Measurements from ENCODE around the gene DGKH. TPM values are rescaled to one million over a fixed set of nuclear protein-coding genes. Genes with fewer than 3 reads are reported as not detected.

DGKH gene
- total and polyA plus RNA-seq, 9 of the 15 experiments (the other 6 are each of a cell fraction or from before 2014, with no cell fraction given), result 0.38 to 4.4 (median 3.1) TPM

DNA sequence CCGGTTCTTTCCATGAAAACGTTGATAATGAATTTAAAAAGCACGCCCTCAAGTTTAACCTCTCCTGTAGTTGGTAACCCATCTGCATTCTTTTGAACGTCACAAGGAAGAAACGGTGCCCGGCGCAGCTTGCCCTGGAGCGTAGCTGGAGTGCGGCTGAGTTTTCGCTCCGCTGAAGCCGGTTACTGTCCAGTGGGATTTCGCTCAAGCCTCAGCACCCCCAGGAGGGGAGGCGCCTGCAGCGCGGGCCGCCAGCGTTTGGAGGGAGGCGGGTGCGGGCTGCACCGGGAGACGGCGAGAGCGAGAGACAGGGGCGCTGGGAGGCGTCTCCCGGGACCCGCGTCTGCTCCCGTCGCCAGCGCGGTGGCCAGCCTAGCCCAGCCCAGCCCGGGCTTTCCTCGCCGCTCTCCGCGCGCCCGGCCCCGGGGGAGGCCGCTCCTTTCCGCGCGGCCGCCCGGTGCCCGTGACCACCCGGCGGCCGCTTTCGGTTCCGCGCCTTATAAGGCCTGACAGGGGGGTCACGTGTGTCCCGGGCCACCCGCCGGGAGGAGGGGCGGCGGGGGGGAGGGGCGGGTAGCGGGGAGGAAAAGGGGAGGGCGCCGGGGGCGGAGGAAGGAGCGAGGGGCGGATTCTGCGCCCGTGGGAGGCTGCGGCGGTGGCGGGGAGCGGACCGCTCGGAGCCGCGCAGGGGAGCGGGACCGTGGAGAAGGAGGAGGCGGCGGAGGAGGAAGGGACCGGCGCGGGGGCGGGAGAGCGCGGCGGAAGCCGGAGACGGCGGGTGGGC lies 8.3 kb upstream of the DGKH start (continued):
- TF ChIP-seq, protein P1, sequence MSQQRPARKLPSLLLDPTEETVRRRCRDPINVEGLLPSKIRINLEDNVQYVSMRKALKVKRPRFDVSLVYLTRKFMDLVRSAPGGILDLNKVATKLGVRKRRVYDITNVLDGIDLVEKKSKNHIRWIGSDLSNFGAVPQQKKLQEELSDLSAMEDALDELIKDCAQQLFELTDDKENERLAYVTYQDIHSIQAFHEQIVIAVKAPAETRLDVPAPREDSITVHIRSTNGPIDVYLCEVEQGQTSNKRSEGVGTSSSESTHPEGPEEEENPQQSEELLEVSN (IDR thresholded peaks at IDR 0.05; ENCODE audit: borderline replicate concordance in 1 of 2, extremely low read depth in 1 of 2, insufficient read depth in 1 of 2, insufficient read length in 1 of 2, low read depth in 1 of 2, low read length in 1 of 2, poor library complexity in 1 of 2, severe bottlenecking in 1 of 2), result peak; percentile 11 to 63
- TF ChIP-seq, protein P2, sequence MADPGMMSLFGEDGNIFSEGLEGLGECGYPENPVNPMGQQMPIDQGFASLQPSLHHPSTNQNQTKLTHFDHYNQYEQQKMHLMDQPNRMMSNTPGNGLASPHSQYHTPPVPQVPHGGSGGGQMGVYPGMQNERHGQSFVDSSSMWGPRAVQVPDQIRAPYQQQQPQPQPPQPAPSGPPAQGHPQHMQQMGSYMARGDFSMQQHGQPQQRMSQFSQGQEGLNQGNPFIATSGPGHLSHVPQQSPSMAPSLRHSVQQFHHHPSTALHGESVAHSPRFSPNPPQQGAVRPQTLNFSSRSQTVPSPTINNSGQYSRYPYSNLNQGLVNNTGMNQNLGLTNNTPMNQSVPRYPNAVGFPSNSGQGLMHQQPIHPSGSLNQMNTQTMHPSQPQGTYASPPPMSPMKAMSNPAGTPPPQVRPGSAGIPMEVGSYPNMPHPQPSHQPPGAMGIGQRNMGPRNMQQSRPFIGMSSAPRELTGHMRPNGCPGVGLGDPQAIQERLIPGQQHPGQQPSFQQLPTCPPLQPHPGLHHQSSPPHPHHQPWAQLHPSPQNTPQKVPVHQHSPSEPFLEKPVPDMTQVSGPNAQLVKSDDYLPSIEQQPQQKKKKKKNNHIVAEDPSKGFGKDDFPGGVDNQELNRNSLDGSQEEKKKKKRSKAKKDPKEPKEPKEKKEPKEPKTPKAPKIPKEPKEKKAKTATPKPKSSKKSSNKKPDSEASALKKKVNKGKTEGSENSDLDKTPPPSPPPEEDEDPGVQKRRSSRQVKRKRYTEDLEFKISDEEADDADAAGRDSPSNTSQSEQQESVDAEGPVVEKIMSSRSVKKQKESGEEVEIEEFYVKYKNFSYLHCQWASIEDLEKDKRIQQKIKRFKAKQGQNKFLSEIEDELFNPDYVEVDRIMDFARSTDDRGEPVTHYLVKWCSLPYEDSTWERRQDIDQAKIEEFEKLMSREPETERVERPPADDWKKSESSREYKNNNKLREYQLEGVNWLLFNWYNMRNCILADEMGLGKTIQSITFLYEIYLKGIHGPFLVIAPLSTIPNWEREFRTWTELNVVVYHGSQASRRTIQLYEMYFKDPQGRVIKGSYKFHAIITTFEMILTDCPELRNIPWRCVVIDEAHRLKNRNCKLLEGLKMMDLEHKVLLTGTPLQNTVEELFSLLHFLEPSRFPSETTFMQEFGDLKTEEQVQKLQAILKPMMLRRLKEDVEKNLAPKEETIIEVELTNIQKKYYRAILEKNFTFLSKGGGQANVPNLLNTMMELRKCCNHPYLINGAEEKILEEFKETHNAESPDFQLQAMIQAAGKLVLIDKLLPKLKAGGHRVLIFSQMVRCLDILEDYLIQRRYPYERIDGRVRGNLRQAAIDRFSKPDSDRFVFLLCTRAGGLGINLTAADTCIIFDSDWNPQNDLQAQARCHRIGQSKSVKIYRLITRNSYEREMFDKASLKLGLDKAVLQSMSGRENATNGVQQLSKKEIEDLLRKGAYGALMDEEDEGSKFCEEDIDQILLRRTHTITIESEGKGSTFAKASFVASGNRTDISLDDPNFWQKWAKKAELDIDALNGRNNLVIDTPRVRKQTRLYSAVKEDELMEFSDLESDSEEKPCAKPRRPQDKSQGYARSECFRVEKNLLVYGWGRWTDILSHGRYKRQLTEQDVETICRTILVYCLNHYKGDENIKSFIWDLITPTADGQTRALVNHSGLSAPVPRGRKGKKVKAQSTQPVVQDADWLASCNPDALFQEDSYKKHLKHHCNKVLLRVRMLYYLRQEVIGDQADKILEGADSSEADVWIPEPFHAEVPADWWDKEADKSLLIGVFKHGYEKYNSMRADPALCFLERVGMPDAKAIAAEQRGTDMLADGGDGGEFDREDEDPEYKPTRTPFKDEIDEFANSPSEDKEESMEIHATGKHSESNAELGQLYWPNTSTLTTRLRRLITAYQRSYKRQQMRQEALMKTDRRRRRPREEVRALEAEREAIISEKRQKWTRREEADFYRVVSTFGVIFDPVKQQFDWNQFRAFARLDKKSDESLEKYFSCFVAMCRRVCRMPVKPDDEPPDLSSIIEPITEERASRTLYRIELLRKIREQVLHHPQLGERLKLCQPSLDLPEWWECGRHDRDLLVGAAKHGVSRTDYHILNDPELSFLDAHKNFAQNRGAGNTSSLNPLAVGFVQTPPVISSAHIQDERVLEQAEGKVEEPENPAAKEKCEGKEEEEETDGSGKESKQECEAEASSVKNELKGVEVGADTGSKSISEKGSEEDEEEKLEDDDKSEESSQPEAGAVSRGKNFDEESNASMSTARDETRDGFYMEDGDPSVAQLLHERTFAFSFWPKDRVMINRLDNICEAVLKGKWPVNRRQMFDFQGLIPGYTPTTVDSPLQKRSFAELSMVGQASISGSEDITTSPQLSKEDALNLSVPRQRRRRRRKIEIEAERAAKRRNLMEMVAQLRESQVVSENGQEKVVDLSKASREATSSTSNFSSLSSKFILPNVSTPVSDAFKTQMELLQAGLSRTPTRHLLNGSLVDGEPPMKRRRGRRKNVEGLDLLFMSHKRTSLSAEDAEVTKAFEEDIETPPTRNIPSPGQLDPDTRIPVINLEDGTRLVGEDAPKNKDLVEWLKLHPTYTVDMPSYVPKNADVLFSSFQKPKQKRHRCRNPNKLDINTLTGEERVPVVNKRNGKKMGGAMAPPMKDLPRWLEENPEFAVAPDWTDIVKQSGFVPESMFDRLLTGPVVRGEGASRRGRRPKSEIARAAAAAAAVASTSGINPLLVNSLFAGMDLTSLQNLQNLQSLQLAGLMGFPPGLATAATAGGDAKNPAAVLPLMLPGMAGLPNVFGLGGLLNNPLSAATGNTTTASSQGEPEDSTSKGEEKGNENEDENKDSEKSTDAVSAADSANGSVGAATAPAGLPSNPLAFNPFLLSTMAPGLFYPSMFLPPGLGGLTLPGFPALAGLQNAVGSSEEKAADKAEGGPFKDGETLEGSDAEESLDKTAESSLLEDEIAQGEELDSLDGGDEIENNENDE (IDR thresholded peaks at IDR 0.05; ENCODE audit: low read depth, low read length), result no peak
- TF ChIP-seq CBFA2T2 (conservative IDR thresholded peaks at IDR 0.05) (no peak), PHF21A (IDR thresholded peaks at IDR 0.05; ENCODE audit: borderline replicate concordance, low read depth) (no peak), ATF2 (CRISPR knock-in tag; IDR thresholded peaks at IDR 0.05) (no peak), CREB5 (CRISPR knock-in tag; IDR thresholded peaks at IDR 0.05) (no peak), HOXB6 (CRISPR knock-in tag; IDR thresholded peaks at IDR 0.05; ENCODE audit: borderline replicate concordance) (no peak), CC2D1A (IDR thresholded peaks at IDR 0.05) (no peak), COPS2 (conservative IDR thresholded peaks at IDR 0.05) (no peak)

Measured in K562 (cell line).